HepG2 (cell line): Measurements from ENCODE around the gene PSMB8. TPM values are rescaled to one million over a fixed set of nuclear protein-coding genes. Genes with fewer than 3 reads are reported as not detected.

Experiments
- DNMT1 ChIP-seq: sonication (generic); formaldehyde crosslinking; IDR thresholded peaks from 2 replicates; pipeline ENCODE4 v1.5.1; 2020; ENCODE audit warnings: mild to moderate bottlenecking, missing genetic modification reagents
- HNRNPH1 ChIP-seq: fragments of 200-400 bp; formaldehyde crosslinking; optimal IDR thresholded peaks from 2 replicates; pipeline ENCODE3; 2017; ENCODE audit warnings: mild to moderate bottlenecking, low read depth, low read length
- HOXA9 ChIP-seq: sonication (generic); formaldehyde crosslinking; IDR thresholded peaks from 2 replicates; pipeline ENCODE4 v1.8.1; 2022; ENCODE audit warnings: missing genetic modification reagents, mild to moderate bottlenecking, moderate library complexity, borderline replicate concordance
- JARID2 ChIP-seq: sonication (generic); formaldehyde crosslinking; IDR thresholded peaks from 2 replicates; pipeline ENCODE4 v1.8.1; 2023; ENCODE audit warnings: missing genetic modification reagents, inconsistent platforms; ENCODE audit not compliant: insufficient replicate concordance
- JDP2 ChIP-seq: sonication (generic); formaldehyde crosslinking; IDR thresholded peaks from 2 replicates; pipeline ENCODE4 v1.8.1; 2022; ENCODE audit warnings: missing genetic modification reagents, borderline replicate concordance
- NBN ChIP-seq: fragments of 450-650 bp; conservative IDR thresholded peaks from 2 replicates; pipeline ENCODE4 v1.6.1; 2017
- NCOA5 ChIP-seq: sonication (generic); formaldehyde crosslinking; IDR thresholded peaks from 2 replicates; pipeline ENCODE4 v1.4.0; 2020; ENCODE audit warnings: missing genetic modification reagents
- NR3C1 ChIP-seq: sonication (generic); formaldehyde crosslinking; IDR thresholded peaks from 2 replicates; pipeline ENCODE4 v1.4.0; 2020; ENCODE audit warnings: missing genetic modification reagents
- SRSF1 ChIP-seq: fragments of 200-400 bp; formaldehyde crosslinking; optimal IDR thresholded peaks from 2 replicates; pipeline ENCODE3; 2017; ENCODE audit warnings: mild to moderate bottlenecking, low read depth, low read length, moderate library complexity
- ZEB1 ChIP-seq: IDR thresholded peaks from 2 replicates; pipeline ENCODE4 v1.6.1; 2012; ENCODE audit warnings: mild to moderate bottlenecking, low read depth, inconsistent platforms; ENCODE audit not compliant: insufficient replicate concordance
- ZNF143 ChIP-seq: sonication (generic); formaldehyde crosslinking; IDR thresholded peaks from 2 replicates; pipeline ENCODE4 v1.4.0; 2020; ENCODE audit warnings: missing genetic modification reagents
- ZNF619 ChIP-seq: sonication (generic); formaldehyde crosslinking; IDR thresholded peaks from 2 replicates; pipeline ENCODE4 v1.4.0; 2020; ENCODE audit warnings: mild to moderate bottlenecking, missing genetic modification reagents
- ZSCAN9 ChIP-seq: IDR thresholded peaks from 2 replicates; pipeline ENCODE4 v1.6.1; 2016; ENCODE audit warnings: borderline replicate concordance
- polyA plus RNA-seq, 8 experiments: library from polyadenylated mRNA; depleted of rRNA in 3 of 8; stranded (reverse) in 7 of 8; unstranded in 1 of 8; fragments of >200 nt; fragmentation: Illumina TruSeq in 4 of 8; extraction: Trizol in 4 of 8; gene quantifications; 2 replicates each; pipeline versions ENCODE4 v1.2.1 to v1.2.3, GENCODE V29; 2011 to 2016; ENCODE audit warnings: low read depth in 4 of 8, missing spikeins in 1 of 8, mixed read lengths in 1 of 8; ENCODE audit not compliant: insufficient read depth in 1 of 8
- total RNA-seq, 5 experiments: library from RNA; depleted of rRNA; stranded (reverse); fragments of >200 nt; fragmentation: Illumina TruSeq; extraction: Trizol; gene quantifications; 2 replicates each; pipeline ENCODE4 v1.2.3, GENCODE V29; 2016; ENCODE audit warnings: low read depth in 1 of 5
- TF ChIP-seq, protein P1 (sequence below): sonication (generic); formaldehyde crosslinking; IDR thresholded peaks from 2 replicates; pipeline ENCODE4 v1.4.0; 2020; ENCODE audit warnings: missing genetic modification reagents, mild to moderate bottlenecking, borderline replicate concordance
- TF ChIP-seq, protein P2 (sequence below): IDR thresholded peaks from 2 replicates; pipeline ENCODE4 v1.6.1; 2016; ENCODE audit warnings: missing biosample characterization, missing genetic modification reagents, low read depth
- TF ChIP-seq, protein P3 (sequence below): sonication (generic); formaldehyde crosslinking; IDR thresholded peaks from 2 replicates; pipeline ENCODE4 v1.4.0; 2020; ENCODE audit warnings: missing genetic modification reagents
- TF ChIP-seq, protein P4 (sequence below): sonication (generic); formaldehyde crosslinking; IDR thresholded peaks from 2 replicates; pipeline ENCODE4 v1.4.0; 2020; ENCODE audit warnings: missing genetic modification reagents
- TF ChIP-seq, protein P5 (sequence below): sonication (generic); formaldehyde crosslinking; IDR thresholded peaks from 2 replicates; pipeline ENCODE4 v1.8.1; 2023; ENCODE audit warnings: mild to moderate bottlenecking, missing genetic modification reagents
- TF ChIP-seq, protein P6 (sequence below): IDR thresholded peaks from 2 replicates; pipeline ENCODE4 v1.6.1; 2016; ENCODE audit warnings: control low read depth

Gene PSMB8
- total and polyA plus RNA-seq, 2 of the 13 experiments (the other 11 are each of a cell fraction or from before 2014, with no cell fraction given): 30.7 to 64.7 TPM

DNA sequence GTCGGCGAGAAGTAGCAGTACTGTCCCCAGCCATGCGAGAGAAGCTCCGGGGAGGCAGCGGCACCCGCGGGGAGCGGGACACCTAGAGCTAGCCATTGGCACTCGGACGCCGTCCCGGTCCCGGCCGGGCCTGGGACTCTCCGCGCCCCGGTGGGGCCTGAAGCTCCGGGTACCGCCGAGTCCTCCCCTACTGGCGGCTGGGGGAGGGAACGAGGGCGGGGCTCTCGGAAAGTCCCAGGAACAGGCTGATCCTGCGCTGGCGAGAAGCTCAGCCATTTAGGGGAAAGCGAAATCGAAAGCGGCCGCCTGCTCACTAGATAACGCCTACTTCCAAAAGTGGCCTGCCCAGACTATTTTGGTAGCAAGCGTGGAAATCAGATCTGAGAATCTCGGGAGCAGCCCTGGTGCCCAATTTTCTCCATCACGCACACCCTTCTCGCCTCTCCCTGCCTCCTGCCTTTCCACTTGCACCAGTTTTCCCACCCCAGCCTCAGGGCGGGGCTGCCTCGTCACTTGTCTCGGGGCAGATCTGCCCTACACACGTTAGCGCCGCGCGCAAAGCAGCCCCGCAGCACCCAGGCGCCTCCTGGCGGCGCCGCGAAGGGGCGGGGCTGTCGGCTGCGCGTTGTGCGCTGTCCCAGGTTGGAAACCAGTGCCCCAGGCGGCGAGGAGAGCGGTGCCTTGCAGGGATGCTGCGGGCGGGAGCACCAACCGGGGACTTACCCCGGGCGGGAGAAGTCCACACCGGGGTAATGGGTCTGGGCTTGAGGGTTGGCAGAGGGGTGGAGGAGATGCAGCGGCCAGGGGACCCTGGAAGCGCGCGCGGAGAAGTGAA, 9.9 kb upstream of the PSMB8 start, which contains the start of the genes PSMB9 and TAP1 (continued):
- TF ChIP-seq, protein P1, sequence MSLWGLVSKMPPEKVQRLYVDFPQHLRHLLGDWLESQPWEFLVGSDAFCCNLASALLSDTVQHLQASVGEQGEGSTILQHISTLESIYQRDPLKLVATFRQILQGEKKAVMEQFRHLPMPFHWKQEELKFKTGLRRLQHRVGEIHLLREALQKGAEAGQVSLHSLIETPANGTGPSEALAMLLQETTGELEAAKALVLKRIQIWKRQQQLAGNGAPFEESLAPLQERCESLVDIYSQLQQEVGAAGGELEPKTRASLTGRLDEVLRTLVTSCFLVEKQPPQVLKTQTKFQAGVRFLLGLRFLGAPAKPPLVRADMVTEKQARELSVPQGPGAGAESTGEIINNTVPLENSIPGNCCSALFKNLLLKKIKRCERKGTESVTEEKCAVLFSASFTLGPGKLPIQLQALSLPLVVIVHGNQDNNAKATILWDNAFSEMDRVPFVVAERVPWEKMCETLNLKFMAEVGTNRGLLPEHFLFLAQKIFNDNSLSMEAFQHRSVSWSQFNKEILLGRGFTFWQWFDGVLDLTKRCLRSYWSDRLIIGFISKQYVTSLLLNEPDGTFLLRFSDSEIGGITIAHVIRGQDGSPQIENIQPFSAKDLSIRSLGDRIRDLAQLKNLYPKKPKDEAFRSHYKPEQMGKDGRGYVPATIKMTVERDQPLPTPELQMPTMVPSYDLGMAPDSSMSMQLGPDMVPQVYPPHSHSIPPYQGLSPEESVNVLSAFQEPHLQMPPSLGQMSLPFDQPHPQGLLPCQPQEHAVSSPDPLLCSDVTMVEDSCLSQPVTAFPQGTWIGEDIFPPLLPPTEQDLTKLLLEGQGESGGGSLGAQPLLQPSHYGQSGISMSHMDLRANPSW (CRISPR knock-in tag): no peak; the same call in 1 of the 2 replicates
- TF ChIP-seq SRSF1: peak; percentile 91
- TF ChIP-seq NBN: no peak
- TF ChIP-seq, protein P2, sequence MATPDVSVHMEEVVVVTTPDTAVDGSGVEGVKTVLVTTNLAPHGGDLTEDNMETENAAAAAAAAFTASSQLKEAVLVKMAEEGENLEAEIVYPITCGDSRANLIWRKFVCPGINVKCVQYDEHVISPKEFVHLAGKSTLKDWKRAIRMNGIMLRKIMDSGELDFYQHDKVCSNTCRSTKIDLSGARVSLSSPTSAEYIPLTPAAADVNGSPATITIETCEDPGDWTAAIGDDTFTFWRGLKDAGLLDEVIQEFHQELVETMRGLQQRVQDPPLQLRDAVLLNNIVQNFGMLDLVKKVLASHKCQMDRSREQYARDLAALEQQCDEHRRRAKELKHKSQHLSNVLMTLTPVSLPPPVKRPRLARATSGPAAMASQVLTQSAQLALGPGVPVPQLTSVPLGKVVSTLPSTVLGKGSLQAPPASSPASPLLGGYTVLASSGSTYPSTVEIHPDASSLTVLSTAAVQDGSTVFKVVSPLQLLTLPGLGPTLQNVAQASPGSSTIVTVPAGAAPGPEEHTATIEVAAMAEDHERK: no peak
- no peak for TF ChIP-seq ZNF143 (CRISPR knock-in tag)
- TF ChIP-seq ZSCAN9 (CRISPR knock-in tag): peak; percentile 29
- TF ChIP-seq, protein P3, sequence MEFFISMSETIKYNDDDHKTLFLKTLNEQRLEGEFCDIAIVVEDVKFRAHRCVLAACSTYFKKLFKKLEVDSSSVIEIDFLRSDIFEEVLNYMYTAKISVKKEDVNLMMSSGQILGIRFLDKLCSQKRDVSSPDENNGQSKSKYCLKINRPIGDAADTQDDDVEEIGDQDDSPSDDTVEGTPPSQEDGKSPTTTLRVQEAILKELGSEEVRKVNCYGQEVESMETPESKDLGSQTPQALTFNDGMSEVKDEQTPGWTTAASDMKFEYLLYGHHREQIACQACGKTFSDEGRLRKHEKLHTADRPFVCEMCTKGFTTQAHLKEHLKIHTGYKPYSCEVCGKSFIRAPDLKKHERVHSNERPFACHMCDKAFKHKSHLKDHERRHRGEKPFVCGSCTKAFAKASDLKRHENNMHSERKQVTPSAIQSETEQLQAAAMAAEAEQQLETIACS: peak; percentile 52; the same call in 1 of the 2 replicates
- no peak for TF ChIP-seq ZEB1
- TF ChIP-seq NR3C1 (CRISPR knock-in tag): no peak
- TF ChIP-seq NCOA5 (CRISPR knock-in tag): no peak
- TF ChIP-seq, protein P4, sequence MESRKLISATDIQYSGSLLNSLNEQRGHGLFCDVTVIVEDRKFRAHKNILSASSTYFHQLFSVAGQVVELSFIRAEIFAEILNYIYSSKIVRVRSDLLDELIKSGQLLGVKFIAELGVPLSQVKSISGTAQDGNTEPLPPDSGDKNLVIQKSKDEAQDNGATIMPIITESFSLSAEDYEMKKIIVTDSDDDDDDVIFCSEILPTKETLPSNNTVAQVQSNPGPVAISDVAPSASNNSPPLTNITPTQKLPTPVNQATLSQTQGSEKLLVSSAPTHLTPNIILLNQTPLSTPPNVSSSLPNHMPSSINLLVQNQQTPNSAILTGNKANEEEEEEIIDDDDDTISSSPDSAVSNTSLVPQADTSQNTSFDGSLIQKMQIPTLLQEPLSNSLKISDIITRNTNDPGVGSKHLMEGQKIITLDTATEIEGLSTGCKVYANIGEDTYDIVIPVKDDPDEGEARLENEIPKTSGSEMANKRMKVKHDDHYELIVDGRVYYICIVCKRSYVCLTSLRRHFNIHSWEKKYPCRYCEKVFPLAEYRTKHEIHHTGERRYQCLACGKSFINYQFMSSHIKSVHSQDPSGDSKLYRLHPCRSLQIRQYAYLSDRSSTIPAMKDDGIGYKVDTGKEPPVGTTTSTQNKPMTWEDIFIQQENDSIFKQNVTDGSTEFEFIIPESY (CRISPR knock-in tag): peak; percentile 46; the same call in 1 of the 2 replicates
- TF ChIP-seq, protein P5, sequence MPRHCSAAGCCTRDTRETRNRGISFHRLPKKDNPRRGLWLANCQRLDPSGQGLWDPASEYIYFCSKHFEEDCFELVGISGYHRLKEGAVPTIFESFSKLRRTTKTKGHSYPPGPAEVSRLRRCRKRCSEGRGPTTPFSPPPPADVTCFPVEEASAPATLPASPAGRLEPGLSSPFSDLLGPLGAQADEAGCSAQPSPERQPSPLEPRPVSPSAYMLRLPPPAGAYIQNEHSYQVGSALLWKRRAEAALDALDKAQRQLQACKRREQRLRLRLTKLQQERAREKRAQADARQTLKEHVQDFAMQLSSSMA (CRISPR knock-in tag): no peak; the same call in 1 of the 2 replicates
- no peak for TF ChIP-seq HNRNPH1
- TF ChIP-seq HOXA9 (CRISPR knock-in tag): 0 out of 2 replicates have a peak, but pooled peaks have one; percentile 11
- no peak for TF ChIP-seq DNMT1
- TF ChIP-seq ZNF619 (CRISPR knock-in tag): no peak
- TF ChIP-seq, protein P6, sequence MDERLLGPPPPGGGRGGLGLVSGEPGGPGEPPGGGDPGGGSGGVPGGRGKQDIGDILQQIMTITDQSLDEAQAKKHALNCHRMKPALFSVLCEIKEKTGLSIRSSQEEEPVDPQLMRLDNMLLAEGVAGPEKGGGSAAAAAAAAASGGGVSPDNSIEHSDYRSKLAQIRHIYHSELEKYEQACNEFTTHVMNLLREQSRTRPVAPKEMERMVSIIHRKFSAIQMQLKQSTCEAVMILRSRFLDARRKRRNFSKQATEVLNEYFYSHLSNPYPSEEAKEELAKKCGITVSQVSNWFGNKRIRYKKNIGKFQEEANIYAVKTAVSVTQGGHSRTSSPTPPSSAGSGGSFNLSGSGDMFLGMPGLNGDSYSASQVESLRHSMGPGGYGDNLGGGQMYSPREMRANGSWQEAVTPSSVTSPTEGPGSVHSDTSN: no peak
- TF ChIP-seq JDP2 (CRISPR knock-in tag): no peak; the same call in 1 of the 2 replicates
- no peak for TF ChIP-seq JARID2 (CRISPR knock-in tag)
